ENCODE data around the gene NKX2-4.

The NKX2-4 gene

GRCh38 chr20:21360705-21361104 is 36.6 kb downstream of the NKX2-4 start:
- no peak for DNase-seq (ENCODE audit: low read depth)

- DNase-seq (ENCODE audit: low read depth): no peak
Measured at GRCh38 chr20:21358737-21359136, 38.6 kb downstream of the NKX2-4 start.

GRCh38 chr20:21357844-21358243 is 39.5 kb downstream of the NKX2-4 start:
- no peak for DNase-seq (ENCODE audit: low read depth)

GRCh38 chr20:21356386-21356785 is 40.9 kb downstream of the NKX2-4 start:
- DNase-seq (ENCODE audit: low read depth): no peak

GRCh38 chr20:21355981-21356380 is 41.3 kb downstream of the NKX2-4 start:
- no peak for DNase-seq (ENCODE audit: low read depth)

- no peak for DNase-seq (ENCODE audit: low read depth)
Measured at GRCh38 chr20:21353236-21353635, 44.1 kb downstream of the NKX2-4 start.

GRCh38 chr20:21352703-21353102 is 44.6 kb downstream of the NKX2-4 start:
- no peak for DNase-seq (ENCODE audit: low read depth)
